HT-29 (cell line): ENCODE measurements around the gene ANKRD44. TPM values are rescaled to one million over a fixed set of nuclear protein-coding genes. Genes with fewer than 3 reads are reported as not detected.

Experiments
- DNase-seq: peaks from one replicate; pipeline ENCODE4 v3.0.0-alpha.2; 2015; ENCODE audit warnings: low spot score
- total RNA-seq: library from RNA; depleted of rRNA; stranded (reverse); fragments of >200 nt; shearing (Covaris generic); gene quantifications from 2 replicates; pipeline ENCODE4 v1.2.3, GENCODE V29; 2014

Gene ANKRD44
- total RNA-seq, 1 experiment from 2014 or later = 2.8 TPM

DNA sequence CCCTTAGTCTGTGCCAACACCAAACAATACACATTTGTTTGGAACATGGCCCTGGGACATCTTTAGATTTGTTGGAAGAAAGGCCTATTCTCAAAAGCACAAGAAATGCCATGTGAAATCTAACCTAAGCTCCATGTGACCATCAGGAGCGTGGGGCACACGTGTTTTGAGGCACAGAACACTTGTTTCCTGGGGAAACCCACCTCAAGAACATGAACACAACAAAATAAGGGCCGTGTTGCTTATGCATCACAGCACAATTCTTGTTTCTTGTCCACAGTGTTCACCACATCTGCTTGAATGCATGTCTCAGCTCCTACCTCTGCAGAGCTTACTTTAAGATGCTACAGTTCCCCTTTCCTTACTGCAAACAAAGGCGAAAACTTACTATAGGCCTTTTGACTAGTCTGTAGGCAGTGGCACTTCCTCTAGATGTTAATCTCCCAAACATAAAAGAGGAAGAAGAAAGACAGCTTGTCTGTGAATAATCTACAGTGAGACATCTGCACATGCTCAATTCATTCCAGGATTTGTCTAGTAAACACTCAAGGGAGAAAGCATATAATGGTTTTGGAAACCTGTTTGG, 165.0 kb downstream of the ANKRD44 start:
- DNase-seq = peak; percentile 14

DNA sequence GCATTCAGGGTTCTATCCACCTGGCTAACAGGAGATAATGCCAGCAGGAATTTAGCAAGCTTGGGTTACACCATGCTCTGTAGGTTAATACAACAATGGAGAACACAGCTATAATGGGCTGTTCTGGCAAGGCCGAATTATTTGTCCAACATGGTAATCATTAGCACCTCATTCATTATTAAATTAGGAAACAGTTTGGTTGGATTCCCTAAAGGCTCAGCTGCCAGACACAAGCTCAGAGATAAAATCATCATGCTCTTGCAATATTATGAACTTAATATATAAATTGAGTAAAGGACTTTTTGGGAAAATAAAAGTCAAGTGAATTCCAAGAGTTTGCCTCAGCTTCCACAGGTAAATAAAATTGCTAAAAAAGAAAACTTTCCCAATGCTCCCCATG, 166.4 kb downstream of the ANKRD44 start:
- no peak for DNase-seq

DNA sequence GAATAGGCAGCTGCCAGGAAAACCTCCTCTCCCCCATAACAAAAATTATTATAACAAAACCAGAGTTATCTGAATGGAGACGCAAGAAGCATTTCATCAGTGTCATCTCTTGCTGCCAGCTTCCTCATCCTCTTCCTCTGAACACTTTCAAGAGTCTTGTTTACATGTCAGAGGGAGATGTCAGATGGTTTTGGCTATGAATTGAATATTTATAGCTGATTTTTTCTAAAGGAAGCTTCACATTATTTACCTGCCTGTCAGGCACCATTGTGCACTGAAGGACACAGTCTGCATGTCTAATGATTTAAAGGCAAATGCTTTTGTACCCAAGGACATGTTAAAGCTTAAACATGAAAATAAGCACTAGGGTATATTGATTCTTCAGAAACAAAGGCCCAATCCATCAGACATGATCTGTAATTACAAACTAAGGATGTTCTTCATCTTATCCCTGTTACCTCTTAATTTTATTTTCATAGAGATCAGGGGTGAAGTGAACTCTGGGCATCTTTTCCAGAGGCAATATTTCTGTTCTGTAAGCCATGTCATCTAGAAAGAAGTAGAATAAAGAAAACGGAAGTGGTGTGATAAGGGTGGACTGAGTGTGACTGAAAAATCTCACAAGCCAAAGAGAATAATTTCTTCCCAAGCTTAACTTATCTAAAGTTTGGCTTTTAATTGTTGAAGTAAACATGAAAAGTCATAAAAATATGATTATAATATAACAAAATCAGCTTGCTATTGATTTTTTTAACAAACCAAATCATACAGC, 168.7 kb downstream of the ANKRD44 start:
- no peak for DNase-seq

DNA sequence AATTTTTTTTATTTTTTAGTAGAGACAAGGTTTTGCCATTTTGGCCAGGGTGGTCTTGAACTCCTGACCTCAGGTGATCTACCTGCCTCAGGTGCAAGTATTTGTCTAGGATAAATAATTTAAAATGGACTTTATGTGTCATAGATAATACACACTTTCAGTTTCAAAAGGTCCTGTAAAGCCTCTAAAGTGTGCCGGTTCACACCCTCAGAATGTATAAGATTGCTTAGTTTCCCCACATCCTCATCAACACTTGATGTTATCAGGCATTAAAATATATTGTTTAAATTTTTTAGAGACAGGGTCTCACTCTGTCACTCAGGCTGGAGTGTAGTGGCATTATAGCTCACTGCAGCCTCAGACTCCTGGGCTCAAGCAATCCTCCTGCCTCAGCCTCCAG, 170.5 kb downstream of the ANKRD44 start:
- no peak for DNase-seq

DNA sequence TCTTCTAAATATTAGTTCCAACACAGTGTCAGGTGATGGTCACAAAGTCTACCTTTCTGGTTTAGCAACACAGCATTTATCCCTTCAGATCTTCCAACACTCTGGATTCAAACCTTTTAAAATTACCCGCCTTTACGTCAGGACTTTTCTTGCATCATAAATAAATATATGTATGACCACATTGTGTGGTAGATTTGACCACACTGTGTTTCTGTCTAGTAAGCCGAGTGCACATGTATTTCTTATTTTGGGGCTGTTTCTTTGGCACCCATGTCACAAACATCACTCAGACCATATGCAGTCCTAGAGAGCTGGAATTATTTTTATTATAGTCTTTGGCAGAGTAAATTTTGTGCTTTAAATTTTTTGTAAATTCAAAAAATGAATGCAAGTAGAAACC, 172.1 kb downstream of the ANKRD44 start:
- no peak for DNase-seq

DNA sequence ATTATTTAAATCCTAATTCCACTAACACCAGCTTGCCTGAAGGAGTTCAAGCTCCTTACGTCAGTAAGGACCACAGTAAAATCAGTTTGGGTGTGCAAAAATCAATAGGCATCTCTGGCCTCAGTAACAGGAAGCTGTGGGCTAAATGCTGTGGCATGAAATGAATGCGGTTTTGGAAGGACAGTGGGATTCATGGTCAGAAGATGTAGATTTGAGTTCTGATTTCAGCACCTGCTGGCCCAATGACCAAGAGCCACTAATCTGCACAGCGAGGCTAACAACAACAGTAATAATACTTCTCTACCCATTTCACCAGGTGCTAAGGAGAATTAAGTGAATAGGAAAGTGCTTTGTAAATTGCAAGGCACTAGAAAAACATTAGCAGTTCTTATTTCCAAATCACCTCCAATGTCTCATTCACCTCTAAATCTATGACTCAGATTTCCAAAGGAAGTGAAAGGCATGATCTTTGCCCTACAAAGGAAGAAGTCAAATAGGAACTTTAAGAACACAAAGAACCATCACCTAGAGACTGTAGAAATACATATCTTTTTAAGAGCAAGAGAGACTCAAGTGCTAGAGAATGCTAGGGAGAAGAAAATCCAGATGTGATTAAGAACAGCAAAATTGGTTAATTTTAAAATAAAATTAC, 172.6 kb downstream of the ANKRD44 start:
- peak; percentile 18 for DNase-seq

DNA sequence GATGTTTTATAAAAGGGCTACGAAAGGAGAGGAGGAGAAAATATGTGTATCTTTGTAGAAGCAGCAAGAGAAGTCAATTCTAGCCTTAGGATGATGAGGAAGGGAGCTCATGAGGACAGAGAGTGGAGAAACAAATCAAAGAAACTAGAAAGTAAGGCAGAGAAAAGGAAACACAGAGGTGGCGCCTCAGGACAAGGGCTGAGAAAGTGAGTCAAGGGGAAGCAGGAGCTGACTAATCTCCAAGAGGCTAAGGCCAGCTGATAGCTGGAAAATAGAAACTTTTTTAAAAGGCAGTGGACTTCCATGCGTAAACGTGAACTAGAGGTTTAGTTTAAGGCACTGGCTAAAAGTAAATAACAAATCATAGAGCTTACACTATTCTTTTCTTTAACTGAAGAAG, 173.3 kb downstream of the ANKRD44 start:
- no peak for DNase-seq

DNA sequence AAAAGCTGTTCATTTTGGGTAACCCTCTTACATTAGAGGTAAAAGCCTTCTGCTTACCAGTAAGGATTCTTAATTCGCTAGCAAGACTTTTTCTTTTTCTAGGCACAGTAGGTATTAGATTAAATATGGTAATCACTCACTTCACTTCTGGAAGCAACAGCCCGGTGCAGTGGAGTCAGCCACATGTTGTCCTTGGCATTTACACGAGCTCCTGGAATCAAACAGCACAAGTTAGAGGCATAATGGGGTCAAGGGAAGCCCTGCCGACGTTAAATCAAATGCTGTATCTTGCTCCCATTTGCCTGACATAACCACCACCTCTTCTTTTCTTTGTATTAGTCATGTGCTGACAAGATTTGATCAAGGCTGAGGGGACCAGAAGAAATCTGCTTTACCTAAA, 174.1 kb downstream of the ANKRD44 start:
- no peak for DNase-seq

DNA sequence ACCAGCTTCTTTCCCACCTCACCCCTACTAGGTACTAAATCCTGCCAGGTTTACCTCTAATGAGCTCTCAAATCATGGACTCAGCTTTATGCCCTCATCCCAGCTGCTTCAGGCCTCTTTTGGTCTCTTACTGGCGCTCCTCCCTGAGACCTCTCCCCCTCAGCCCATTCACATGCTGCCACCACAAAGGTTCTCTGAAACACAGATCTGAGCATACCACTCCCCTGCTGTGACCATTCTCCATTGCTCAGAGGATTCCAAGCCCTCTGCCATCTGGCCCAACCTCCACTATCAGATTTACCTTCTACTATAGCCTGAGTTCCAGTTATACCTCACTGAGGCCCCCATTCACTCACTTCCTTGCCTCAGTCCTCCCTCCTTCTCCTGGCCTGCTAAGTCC, 174.8 kb downstream of the ANKRD44 start:
- no peak for DNase-seq

DNA sequence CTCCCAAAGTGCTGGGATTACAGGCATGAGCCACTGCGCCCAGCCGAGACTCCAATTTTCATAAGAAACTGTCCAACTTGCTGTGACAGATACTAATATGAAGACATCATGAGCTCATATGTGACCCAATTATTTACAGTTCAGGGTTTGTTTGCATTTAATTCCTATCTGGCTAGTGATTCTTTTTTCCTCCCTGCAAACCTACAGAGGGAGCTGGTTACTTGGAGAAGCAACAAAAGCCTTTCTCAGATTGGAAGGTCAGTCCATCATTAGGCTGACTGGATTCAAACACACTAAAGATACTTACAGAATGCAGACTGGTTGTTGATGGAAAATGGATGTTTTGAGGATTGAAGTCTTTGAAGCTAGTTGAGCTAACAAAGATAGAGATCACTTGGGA, 176.4 kb downstream of the ANKRD44 start:
- DNase-seq = peak; percentile 1

DNA sequence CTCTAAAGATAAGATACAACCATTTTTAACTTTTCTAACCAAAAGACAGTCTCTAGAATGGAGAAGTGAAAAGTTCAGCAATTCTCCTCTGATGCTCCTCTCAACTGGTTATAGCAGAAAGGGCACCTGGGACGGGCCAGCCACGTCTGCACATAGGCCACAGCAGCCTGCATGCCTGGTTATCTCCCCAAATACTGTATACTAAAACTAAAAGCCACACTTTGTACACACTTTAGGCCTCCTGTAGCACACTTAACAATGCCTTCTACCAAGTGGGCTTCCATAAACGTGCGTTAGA, 179.1 kb downstream of the ANKRD44 start:
- no peak for DNase-seq

DNA sequence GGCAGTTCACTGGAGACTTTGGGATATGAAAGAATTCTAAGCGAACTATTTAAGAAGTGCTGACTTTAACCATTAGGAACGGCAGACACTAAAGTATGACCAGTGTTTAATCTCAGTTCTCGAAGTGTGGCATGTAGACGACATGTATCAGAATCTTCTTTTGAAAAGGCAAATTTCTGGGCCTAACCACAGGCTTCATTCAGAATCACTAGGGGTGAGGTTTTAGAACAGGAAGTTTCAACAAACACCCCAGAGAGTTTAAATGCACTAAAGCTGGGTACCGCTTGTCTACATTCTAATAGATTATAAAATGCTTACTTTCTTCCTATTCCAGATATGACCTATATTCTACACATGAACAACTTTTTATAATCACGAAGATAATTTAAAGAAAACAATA, 180.3 kb downstream of the ANKRD44 start:
- DNase-seq = no peak

DNA sequence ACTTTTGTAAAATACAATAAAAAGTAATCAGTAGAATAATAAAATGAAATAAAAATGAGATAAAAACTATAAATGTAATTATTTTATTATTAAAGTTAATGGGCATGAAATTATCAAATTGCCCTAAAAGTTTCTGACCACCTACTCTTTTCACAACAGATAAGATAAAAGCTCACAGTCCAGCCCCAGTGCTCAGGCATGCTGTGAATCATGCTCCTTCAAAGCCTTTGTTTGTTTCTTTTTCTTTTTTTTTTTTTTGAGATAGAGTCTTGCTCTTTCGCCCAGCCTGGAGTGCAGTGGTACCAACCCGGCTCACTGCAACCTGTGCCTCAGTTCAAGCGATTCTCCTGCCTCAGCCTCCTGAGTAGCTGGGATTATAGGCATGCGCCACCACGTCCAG, 181.7 kb downstream of the ANKRD44 start:
- no peak for DNase-seq

DNA sequence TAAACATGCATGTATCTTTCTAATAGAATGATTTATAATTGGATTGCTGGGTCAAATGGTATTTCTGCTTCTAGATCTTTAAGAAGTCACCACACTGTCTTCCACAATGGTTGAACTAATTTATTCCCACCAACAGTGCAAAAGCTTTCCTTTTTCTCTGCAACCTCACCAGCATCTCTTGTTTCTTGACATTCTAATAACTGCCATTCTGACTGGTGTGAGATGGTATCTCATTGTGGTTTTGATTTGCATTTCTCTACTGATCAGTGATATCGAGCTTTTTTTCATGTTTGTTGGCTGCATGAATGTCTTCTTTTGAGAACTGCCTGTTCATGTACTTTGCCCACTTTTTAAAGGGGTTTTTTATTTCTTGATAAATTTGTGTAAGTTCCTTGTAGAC, 182.5 kb downstream of the ANKRD44 start:
- DNase-seq = no peak

DNA sequence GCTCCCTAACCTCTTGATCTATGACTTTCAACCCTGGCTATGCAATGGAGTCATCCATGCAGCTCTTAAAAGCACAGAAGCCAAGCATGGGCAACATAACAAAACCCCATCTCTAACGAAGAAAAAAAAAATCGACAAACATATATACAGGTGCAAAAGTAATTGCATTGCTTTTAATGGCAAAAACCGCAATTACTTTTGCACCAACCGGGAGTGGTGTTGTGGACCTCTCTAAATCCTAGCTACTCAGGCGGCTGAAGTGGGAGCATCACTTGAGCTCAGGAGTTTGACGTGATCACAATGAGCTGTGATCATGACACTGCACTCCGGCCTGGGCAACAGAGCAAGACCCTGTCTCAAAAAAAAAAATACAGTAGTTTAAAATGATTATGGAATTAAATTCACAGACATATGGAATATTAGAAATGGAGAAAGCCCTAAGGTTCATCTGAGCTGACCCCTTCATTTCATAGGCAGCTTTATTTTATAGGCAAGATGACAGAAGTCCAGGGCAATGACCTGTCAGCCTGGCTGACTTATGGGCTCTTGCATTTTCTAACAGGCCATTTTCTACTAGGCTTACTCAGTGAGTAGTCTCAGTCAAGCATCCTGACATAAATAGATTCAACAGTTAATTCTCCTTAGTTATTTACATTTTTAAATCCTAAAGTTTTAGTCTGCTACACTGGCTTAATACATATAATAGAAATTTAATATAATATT, 183.8 kb downstream of the ANKRD44 start:
- no peak for DNase-seq

DNA sequence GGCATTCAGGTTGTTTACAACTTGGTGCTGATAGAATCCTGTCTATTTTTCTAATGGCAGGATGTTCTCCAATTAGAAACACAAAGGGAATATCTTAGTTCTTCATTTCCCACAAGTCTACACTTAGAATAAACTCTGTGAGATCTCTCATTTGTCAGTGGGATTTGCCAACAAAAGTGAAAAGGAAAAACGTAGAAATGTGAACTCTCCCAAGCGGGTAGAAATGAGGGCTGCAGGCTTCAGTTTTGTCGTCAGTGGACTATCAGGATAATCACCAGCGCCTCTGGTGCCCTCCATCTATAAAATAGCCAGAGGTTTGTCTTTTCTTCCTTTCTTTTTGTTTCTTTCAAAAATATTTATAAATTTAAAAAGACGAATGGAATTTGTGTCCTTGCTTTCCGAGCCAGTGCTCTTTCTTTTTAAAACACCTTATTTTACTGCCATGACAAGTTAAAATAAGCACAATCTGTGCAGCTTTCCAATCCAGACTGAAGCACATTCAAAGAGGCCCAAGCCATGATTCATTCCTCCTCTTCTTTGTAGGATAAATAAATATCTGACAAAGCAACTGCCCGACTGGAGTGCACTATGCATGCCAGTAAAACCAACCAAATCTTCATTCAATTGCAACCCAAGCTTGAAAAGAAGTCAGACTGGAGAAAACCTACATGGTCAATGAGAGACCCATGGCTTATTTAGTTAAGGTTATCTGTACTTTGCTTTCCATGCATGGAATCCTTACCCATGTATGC, 185.8 kb downstream of the ANKRD44 start:
- DNase-seq = no peak

DNA sequence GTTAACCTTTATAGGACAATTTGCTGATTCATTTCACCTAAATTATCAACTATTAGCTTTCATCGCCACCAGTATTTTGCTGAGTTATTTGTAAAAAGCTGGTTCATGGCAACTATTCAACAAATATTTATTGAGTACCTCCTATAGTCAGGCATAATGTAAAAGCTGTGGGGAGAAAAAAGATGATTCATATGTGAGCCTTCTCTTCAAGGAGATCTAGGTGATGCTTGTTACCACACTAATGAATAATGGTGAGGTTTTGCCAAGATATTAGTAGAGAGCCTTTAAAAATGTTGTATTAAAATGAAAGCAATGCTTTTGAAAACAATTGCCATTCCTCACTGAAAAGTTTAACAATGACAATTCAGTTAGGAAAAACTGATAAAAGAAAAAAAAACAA, 187.8 kb downstream of the ANKRD44 start:
- no peak for DNase-seq

DNA sequence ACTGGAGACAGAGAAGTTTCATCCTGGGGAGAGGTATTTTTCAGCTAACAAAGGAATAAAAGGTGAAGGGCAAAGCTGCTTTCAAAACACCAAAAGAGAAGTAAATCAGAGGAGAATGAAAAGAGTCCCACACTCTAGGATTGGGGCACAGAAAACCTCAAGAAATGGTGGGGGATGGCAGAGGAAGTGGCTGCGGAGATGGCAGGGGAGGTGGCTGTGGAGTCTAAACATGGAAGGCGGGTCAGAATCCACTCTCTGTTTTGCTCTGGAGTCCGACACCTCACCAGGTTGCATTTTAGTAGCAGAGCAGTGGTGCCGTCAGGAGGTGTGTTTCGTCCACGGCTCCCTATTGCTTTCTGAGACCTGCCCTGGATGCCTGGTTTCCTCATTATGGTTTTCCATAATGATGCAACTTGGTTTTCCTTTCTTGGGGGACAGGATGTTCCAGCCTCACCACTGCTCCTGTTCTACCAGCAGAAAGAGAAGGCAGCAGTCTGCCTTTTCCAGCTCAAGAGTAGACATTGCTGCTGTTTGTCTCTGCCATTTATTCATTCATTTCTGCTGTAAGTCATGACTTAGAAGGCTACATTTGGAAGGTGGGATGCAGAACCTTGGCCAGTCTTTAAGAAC, 188.7 kb downstream of the ANKRD44 start:
- DNase-seq = no peak

DNA sequence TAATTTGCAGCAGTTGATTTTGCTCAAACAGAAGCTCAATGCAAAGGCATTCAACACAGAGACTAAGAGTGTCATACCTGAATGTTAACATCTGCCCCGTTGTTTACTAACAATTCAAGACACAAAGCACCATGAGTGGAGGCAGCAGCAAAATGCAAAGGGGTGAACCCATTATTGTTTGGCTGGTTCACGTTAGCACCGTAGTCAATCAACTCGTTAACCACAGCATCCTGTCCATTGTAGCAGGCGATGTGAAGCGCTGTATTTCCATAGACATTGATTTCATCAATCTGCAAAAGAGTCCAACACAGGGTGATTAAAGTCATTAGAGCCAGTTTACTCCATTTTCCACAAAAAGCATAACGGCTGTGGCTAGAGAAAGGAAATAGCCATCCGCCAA, 189.3 kb downstream of the ANKRD44 start:
- DNase-seq = no peak

DNA sequence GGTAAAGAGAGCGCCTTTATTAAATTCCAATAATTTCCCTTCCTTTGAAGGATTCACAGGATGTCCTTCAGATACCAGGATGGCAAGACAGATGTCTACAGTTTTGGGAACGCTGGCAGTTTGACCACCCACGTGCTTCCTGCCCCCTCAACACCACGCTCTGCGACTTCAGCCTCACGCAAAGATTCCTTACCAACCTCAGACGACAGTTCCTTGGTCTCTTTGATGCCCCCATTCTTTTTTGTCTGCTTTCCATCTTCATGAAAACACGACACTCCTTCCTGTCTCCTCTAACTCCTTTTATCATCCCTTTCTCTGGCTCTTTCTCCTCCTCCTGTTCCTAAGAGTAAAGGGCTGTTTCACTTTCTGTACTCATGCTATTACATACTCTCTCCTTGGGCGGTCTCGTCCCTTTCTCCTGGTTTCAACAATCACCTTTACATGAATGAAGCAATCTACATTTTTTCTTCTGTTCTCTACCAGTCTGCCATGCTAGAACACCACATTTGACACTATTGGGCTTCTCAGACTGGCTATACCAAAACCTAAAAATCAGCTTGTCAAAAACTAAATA, 194.2 kb downstream of the ANKRD44 start:
- no peak for DNase-seq

DNA sequence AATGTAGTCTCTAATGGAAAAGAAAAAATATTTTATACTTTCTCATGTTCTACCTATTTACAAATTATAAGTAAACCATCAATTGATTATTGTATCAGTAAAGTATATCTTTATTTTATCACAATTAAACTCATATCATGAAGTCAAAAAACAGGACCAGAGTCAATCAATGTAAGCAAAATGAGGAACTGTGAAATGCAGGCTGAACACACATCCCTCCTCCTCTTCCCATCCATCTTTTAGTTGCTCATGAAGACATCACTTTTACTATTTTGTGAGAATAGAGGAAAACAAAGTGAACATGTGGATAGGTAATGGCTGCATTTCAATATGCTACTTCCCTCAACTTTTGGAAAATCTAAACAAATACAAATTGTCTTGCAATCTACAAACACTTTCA, 195.3 kb downstream of the ANKRD44 start:
- no peak for DNase-seq
